Activated CD8-positive, alpha-beta memory T cell treated with anti-CD3 and anti-CD28 coated beads for 24 hours (primary cell): ENCODE data around the gene TBC1D1.

ENCODE experiments used
- DNase-seq: peaks from one replicate; pipeline ENCODE4 v3.0.0-alpha.2; 2020

Gene TBC1D1

DNA sequence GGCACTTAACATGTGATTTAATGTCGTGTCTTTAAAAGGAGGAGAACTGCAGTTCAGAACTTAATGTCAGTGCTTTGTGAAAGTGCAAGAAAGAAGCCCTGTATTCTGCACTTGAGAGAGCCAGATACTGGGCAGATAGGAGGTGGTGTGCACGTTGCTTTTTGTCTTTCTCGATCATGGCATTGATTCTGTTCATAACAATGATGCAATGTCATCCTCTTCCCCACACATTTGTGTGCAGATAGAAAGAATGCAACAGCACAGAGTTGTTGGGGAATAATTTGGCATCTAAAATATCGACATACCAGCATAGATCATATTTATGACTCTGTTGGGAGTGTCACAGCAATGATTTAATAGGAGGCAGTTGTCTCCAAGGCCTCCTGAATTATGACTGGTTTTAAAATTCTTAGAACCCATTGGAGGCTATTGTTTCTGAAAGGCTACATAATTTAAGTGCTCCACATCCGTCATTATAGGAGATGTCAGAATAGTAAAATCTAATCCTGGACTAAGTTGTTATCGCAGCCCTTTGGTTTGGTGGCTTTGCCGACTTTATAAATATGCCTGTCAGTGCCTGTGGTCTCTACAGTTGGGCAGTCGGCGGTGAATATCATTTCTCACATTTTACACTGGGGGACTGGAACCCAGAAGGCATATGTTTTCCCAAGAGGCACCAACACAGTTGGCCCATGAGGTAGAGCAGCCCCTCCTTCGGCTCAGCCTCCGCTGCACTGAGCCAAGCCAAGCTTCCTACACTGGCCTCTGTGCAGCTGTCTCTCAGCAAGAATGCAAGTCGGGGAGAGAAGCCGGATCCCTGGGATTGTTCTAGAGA lies 194.2 kb downstream of the TBC1D1 start:
- DNase-seq = no peak

DNA sequence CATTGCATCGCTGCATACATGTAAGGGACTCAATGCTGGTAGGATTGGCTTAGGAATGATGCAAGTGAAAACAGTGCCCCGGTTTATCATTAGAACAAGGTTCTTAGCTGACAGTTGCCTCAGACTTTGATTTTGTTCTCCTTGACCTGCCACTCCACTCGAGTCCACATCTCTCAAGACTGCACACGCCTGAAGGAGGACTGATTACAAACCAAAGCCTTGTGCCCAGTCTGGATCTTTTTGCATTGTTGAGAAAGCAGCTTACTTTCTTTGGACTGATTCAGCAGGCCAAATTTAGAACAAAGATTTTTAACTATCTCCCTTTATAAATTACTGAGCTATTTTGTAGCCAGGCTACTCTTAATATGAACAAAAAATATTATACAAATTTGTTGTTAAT lies 194.9 kb downstream of the TBC1D1 start:
- DNase-seq = no peak

DNA sequence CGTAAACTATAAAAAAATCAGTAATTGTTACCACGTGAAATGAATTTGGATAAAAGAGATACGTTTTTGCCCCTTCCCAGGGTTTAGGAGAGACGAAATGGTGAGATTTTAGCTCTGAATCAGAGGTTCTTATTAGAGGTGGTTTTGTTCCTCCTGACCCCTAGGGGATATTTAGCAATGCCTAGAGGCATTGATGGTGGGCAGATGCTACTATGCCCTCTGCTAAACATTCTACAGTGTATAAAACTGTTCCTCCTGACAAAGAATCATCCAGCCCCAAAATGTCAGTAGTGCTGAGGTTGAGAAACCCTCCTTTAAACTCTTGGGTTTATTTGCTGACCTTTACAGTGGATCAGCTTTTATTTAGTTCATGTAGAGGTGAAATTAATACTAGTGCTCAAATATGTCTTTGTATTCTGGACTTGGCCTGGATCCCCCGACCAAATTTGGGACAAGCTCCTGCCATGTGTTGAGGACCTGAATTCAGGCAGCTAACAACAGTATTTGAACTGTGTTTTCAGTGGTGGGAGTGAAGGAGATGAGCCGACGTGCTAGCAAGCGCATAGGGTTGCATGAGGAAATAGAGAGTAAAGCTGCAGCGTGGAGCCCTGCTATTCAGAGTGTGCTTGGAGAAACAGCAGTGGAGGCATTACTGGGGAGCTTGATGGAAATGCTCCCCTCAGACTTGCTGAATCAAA lies 195.4 kb downstream of the TBC1D1 start:
- no peak for DNase-seq

DNA sequence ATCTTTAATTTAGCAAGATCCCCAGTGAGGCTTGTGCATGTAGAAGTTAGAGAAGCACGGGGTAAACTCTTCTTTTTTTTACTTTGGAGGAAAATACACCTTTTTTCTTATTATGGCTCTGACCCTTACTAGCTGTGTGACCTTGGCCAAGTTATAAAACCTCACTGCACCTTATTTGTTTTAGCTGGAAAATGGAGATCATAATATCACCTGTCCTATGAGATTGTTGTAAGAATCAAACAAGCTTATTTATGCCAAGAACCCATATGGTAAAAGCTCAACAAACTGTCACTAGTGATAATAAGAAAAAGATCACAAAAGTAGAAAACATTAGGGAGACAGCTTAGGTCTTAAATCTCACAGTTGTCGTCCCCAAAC lies 196.0 kb downstream of the TBC1D1 start:
- DNase-seq = no peak

DNA sequence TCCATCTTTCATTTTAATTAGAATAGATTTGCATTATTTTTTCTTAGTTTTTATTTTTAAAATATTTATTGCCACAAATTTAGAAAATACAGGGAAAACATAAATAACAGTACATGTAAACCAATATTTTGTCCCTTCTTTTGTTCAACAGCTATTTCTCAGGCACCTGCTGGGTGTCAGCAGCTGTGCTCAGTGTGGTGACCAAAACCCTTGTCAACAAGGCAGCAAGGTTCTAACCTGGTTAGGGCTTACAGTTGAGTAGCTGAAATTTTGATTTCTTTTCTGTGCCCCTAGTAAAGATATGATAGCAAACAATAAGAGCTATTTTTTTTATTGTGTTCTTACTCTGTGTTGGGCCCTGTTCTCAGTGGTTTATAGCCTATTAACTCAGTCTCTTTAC lies 197.4 kb downstream of the TBC1D1 start:
- no peak for DNase-seq

DNA sequence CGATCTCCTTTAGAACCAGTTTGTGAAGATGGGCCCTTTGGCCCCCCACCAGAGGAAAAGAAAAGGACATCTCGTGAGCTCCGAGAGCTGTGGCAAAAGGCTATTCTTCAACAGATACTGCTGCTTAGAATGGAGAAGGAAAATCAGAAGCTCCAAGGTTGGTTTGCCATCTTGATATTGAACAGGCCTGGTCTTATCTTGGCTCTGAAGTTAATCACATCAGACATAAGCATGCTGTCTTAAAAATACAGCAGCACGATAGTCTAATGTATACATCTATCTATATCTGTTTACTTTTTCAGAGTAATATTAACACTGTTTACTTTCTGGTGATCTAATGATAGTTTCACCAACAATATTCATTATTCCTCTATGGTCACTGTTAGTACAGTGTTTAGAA lies 199.1 kb downstream of the TBC1D1 start:
- DNase-seq = no peak

DNA sequence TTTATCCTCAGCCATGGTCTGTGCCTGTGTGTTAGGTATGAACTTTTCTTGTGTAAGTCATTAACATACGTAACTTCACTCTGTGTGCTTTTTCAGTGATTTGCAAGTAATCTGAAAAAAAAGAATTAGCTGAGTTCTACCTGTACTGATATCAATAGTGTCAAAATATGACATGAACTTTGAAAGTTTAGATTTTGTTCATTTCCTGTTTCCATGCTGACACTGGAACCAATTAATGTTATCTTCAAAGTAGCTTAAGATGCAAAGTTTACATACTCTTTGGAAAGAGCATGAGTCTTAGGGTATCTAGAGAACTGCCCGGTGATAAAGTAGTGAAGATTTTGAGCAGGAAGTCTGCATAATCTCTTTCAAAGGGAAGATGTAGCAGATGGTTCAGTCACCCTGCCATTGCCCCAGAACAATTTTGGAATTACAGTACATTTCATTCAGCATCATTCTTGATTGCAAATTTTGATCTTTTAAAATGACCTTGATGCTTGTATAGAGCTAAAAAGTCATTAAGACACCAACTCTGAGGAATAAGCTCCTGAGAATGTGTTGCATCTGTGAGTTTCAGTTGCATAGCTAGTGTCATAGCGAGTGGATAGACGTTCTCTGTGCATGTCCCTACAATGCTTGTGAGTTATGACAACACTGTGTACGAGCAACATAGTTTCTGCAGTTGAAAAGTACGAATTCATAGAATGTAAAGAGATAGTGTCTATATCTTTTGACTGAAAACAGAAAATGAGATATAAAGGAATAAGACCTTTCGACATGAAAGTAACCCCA lies 199.8 kb downstream of the TBC1D1 start:
- DNase-seq = no peak

DNA sequence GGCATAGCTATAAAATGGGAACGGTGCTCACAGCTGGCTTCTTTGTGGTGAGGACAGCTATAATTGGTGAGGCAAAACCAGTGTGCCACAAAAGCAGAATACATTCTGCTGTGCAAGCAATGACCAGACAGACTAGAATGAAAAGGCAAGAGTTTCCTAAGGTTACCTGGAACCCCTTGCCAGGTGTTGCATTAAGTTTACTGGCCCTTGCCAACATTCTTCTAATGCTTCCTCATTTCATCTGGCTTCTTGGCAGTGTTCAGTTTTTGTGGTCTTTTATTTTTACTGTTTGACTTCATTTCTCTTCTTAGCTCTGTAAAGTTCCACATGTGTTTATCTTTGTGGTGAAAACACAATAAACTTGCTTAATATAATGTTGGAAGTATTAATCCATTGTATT lies 200.8 kb downstream of the TBC1D1 start:
- DNase-seq = no peak

DNA sequence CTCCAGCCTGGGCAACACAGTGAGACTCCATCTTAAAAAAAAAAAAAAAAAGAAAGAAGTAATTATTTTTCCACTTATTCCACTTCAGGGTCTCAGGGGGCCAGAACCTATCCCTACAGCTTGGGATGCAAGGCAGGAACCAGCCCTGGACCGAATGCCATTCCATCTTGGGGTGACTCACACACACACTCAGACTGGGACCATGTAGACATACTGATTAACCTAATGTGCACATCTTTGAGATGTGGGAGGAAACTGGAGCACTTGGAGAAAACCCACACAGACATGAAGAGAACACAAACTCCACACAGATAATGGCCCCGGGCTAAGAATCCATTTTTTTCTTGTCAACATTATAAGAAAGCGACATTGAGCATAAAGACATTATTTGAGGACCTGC lies 201.8 kb downstream of the TBC1D1 start:
- no peak for DNase-seq

DNA sequence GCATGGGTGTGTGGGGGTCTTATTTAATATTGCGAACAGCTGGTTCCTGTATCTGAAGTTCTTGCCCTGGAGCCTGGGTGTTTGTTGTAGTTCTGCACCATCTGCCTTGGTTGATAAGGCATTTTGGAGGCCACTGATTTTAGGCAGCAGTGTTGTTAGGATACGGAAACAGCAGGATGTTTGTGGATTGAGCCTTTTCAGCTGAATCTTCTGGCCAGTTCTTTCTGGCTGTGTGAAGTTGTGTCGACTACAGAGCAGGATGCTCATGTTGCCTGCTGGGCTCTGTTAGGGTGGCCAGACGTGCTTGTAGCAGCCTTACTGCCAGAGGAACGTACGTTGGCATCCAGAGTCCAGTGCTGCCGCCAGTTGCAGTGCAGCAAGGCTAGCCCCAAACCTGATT lies 203.5 kb downstream of the TBC1D1 start:
- DNase-seq = no peak

DNA sequence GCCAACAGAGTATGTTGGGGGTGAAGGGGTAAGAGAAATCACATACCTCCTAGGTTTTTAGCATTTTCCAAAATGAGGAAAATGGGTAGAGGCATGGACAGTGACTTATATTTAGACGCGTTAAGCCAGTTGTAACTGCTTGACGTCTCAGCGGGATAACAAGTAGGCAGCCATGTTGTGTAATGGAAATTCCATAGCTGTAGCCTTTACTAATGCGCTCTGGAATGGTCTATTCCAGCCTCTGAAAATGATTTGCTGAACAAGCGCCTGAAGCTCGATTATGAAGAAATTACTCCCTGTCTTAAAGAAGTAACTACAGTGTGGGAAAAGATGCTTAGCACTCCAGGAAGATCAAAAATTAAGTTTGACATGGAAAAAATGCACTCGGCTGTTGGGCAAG lies 204.8 kb downstream of the TBC1D1 start:
- DNase-seq = no peak

DNA sequence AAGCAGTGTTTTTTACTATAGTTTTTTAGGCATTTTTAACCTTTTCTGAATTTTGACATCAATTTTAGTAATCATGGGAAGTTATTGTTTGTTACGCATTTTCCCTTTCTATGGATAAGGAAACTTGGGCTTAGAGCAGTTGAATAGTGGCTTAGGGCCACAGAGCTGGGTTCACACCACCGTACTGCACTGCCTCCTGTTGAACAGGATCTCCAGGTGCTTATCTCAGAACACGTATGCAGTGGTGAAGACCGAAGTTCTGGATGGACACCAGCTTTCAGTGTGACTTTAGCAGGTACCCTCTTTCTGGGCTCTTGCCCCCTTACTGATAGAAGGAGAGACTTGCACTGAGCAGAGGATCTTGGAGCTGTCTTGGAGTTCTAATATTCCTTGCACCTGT lies 206.9 kb downstream of the TBC1D1 start:
- no peak for DNase-seq

DNA sequence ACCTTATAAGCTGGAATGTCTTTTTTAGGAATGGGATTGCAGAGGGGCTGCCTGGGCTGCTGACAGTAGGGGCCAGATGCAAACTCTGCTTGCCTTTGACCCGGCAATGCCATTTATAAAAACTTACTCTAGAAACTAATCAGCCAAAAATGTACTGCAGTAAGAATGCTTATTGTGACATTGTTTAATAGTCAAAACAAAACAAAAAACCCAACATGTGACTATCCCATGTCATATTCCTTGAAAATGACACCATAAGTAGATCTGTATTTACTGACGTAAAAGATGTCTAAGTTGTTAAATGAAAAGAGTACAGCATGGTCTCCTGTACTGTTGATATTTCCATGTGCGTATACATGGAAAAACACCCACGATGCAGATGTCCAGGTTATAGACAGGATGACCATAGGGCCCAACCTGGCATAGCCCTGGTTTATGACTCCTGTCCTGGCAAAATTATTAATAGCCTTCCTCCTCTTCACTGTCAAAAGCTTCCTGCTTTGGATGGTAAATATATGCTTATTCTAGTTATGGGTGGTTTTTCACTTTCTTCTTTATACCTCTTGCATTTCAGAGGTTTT lies 208.2 kb downstream of the TBC1D1 start:
- DNase-seq = no peak

DNA sequence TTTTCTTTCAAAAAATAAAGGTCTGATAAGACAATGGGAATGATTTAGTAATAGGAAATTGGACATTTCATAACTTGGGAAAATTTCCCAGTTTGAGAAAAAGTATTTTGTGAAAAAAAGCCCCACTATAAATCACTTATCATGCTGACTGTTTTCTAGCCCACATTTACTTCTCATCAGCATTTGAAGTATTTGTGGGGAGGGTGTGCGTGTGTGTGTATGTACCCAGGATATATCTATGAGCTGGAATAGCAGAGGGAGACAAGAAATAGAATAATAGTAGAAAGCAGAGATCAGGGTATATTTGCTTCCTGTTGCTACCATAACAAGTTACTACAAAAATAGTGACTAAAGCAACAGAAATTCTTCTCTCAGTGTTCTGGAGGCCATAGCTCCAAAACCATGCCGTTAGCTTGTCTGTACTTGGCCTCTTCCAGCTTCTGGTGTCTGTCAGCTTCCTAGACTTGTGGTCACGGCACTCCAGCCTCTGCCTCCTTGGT lies 209.1 kb downstream of the TBC1D1 start:
- DNase-seq = no peak

DNA sequence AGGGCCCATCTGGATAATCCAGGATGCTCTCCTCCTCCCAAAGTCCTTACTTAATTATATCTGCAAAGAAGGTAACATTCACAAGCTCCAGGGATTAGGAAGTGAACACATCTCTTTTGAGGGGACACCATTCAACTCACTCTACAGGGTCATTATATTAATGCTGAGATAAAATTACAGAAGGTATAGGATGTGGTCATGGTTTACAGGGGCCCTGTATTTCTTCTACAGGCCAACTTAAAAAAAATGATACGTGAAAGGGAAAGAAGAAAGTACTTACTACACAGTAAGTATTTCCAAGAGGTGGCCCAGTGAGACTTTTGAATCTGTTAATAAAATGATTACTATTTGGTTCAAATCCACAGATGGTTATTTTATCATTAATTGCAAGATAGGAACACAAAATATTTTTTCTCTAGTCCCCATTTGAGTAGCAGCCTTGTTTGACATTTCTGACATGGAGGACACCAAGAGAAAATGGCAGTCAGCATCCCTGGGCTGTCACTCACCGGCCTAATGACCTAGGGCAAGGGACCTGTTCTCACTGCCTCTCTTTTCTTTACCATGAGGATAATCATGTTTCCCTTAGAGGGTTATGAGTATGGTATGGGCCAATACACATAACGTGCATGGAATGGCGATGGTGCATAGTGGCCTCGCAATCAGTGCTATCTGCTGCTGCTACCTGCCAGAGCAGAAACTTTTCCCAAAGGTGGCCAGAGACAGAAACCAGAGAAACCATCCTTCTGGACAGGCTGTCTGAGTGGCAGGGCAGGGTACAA lies 209.8 kb downstream of the TBC1D1 start:
- DNase-seq = no peak

DNA sequence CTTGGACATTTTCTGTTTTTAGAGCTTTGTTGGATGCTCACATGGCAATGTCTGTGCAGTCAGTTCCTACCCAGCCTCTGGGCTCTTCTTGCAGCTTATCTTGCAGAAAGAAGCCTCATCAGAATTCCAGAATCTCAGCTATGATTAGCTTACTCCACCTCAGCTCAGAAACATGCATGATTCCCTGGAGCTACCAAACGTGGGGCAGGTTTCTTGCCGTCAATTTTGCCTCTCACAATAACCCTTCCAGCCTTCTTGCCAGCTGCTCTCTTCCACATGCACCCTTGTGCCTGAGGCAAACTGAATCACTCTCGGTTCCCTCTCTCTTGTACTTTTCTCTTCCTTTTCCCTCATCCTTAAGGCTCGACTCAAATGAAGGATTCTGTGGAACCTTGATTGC lies 210.7 kb downstream of the TBC1D1 start:
- no peak for DNase-seq

DNA sequence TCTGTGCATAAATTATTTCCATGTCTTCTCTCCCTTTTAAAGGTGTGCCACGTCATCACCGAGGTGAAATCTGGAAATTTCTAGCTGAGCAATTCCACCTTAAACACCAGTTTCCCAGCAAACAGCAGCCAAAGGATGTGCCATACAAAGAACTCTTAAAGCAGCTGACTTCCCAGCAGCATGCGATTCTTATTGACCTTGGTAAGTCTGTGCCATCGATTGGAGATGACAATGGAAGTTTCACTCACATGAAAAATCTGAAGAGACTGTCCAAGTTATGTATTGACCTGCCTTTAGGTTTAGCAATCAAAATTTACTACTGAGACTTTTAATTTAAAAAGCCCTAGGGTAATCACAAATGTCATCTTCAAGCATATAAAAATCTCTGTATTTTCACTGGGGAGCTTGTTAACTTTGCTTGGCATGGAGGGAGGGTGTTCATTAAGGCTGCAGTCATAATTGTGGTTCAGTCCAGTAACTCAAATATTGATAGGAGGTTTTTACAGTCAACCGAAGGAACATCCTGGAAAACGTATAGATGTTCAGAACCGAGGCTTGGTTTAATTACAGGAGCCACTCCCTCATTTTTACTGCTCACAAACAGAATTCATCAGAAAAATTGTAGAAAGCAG lies 212.2 kb downstream of the TBC1D1 start:
- no peak for DNase-seq

DNA sequence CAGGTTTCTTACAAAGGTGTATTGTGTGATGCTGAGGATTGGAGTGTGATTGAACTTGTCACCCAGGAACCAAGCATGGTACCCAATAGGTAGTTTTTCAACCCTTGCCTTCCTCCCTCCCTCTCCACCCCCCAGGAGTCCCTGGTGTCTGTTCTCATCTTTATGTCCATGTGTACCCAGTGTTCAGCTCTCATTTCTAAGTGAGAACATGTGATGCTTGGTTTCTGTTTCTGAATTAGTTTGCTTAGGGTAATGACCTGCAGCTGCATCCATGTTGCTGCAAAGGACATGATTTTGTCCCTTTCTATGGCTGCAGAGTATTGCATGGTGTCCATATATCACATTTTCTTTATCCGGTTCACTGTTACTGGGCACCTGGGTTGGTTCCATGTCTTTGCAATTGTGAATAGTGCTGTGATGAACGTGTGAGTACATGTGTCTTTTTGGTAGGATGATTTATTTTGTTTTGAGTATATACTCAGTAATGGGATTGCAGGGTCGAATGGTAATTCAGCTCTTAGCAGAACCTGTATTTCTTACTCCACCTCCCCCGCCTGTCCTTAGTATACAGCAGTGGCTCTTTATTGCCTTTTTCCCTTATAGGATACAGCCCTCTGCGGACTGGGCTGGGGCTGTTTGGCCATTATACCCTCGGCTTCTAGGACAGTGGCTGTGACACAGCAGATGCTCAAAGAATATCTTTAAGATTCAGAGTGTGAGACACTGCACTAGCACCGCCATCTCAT lies 214.8 kb downstream of the TBC1D1 start:
- DNase-seq = no peak

DNA sequence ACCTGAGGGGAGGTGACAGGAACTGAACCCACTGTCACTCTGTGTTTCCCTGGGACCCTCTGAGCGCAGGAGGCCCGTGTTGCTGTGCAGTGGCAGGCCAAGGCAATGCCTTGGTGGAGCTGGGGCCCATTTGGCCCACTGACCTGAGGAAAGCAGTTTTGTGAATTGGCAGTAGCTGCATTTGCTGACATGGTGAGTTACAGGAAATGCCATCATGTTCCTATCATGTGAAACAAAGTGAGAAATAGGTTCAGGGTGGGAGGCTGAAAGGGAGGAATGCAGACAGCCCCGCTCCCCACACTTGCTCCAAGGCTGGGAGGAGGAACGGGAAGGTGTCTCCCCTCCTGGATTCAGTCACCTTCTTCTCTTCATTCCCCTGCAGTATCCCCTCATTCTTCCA lies 215.4 kb downstream of the TBC1D1 start:
- DNase-seq = no peak

DNA sequence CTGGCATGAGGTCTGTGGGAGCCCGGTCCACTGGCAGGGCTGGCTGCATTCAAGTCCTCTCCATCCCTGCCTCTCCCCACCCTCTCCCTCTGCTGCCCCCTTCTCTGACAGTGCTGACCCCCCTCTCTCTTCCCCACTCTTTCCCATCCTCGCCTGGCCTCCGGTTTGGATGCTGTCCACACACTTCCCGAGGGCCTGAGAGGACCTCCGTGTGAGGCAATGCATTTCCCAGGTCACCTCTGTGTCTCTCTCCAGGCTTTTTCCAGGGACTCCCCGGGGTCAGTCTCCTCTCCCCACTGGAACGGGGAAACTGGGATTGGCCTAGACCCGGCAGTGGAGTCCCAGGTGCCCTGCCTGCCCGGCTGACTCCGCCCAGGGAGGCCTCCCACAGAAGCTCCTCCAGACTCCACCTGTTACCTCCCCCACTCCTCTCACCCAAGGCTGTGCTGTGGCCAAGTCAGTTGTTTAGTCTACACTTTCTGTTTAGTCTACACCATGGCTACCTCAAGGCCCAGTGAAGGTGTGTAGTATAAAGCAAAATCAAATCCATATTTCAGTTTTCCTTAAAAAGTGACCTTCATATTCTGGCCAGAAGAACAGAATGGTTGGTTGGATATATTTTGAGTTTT lies 216.1 kb downstream of the TBC1D1 start:
- DNase-seq = no peak

DNA sequence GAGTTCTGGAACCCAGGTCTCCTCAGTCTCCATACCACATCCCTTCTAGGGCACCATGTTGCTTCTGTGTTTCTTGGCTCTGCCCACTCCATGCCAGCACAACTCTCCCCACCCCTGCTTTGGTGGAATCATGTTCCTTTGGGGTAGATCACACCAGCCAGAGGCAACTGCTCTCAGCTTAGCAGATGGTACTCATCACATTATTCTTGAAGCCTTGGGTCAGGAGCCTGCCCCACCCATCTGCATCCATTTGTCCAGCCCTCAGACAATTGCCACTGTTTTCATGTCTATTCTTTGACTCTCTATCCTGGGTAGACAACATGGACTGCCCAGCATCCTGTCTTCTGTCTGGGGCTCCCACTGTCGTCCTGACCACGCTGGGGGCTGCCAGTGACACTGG lies 216.9 kb downstream of the TBC1D1 start:
- DNase-seq = no peak
